ENCODE measurements around the gene ZNF507. TPM values are rescaled to one million over a fixed set of nuclear protein-coding genes. Genes with fewer than 3 reads are reported as not detected.
A peak's percentile ranks its signal among the peaks of the same experiment; 100 is the strongest.
"Not testable (repeated sequence)": the region's sequence is repeated elsewhere in the genome, so short reads cannot be mapped to it uniquely, and the experiment has no call there.

Gene ZNF507
- total RNA-seq, 1 donor from 2014 or later: 13.7 TPM

- DNase-seq (no peak), ATAC-seq (ENCODE audit: poor library complexity) (no peak)
- intact Hi-C loops (cut with DNase I): no loop called here
Measured at GRCh38 chr19:32397671-32398101, 52.3 kb downstream of the ZNF507 start.

- ATAC-seq (ENCODE audit: poor library complexity) (no peak), DNase-seq (no peak)
- intact Hi-C loops (cut with DNase I): loop anchor here (10.0 kb wide), 1 partner anchor 57 kb away; the partner anchor contains the start of gene ZNF507
Measured at GRCh38 chr19:32401992-32402391, 56.6 kb downstream of the ZNF507 start.

DNA sequence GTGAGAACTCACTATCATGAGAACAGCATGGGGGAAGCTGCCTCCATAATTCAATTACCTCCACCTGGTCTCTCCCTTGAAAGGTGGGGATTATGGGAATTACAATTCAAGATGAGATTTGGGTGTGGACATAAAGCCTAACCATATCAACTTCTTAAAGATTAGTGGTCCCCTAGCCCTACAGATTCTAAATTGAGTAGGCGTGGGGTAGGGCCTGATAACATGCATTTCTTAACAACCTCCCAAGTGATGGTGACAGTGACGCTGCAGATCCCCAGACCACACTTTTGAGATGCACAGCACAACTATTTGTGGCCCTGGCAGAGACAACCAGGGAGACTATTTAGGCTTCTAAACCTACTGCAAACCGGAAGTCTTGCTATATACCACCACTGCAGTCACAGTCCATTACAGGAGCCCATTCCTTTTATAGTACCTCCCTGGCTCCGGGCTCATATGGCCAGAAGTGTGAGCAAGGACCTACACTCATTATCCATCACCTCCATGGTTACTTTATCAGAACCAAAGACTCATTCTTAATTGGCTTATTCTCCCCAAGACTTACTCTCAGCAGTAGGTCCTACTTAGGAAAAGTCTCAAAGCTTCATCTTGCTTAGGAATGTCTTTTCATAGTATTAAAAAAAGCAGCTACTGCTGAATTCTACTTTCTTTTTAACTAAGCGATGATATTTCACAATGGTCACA is 58.0 kb downstream of the ZNF507 start:
- DNase-seq: no peak
- intact Hi-C loops (cut with DNase I): loop anchor here (10.0 kb wide), 1 partner anchor 59 kb away; the partner anchor contains the start of gene ZNF507
- no peak for ATAC-seq (ENCODE audit: poor library complexity)

DNA sequence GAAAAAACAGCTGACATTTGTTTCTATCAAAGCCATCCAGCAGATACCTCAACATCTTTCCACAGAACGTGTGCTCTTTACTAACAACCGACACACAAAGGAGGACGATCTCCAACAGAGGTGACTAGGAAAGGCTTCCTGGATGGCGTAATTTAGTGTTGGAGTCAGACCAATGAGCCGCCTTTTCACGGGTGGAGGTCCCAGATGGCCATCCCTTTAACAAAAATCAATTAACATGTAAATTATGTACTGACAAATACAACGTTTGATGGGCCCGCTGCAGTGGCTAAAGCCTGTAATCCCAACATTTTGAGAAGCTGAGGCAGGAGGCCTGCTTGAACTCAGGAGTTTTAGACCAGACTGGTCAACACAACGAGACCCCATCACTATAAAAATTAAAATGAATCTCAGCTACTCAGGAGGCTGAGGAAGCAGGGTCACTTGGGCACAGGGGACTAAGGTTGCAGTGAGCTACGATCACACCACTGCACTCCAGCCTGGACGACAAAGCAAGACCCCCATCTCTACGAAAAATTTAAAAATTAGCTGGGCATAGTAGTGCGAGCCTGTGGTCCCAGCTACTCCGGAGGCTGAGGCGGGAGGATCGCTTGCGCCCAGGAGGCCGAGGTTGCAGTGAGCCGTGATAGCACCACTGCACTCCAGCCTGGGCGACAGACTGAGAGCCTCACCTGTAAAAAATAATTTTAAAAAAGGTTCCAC is 59.0 kb downstream of the ZNF507 start:
- no peak for DNase-seq
- ATAC-seq (ENCODE audit: poor library complexity): no peak
- intact Hi-C loops (cut with DNase I): loop anchor here (10.0 kb wide), 1 partner anchor 60 kb away; the partner anchor contains the start of gene ZNF507

DNA sequence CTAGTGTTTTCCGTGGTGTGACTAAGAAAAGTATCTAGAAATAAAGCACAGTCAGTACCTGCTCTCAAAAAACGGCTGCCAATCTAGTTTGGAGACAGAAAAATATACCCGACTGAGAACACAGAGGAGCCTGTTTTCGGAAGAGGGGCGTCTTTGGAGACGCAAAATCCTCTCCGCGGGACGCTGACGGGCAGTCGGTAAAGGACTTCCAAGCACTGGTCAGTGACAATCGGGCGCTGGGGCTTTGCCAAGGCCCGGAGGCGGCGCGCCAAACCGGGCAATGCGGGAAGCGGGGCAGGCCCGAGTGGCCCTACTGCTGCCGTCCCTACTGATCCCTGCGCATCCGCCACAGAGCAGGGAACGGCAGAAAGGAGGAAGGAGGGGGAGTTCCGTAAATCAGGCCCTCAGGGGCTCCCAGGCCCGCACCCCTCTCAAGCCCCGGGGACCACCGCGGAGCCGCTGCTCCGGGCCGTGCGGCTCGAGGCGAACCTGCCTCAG is 59.6 kb downstream of the ZNF507 start:
- intact Hi-C loops (cut with DNase I): loop anchor here (10.0 kb wide), 1 partner anchor 60 kb away; the partner anchor contains the start of gene ZNF507
- ATAC-seq (ENCODE audit: poor library complexity): peak; percentile 69
- peak; percentile 83 for DNase-seq

DNA sequence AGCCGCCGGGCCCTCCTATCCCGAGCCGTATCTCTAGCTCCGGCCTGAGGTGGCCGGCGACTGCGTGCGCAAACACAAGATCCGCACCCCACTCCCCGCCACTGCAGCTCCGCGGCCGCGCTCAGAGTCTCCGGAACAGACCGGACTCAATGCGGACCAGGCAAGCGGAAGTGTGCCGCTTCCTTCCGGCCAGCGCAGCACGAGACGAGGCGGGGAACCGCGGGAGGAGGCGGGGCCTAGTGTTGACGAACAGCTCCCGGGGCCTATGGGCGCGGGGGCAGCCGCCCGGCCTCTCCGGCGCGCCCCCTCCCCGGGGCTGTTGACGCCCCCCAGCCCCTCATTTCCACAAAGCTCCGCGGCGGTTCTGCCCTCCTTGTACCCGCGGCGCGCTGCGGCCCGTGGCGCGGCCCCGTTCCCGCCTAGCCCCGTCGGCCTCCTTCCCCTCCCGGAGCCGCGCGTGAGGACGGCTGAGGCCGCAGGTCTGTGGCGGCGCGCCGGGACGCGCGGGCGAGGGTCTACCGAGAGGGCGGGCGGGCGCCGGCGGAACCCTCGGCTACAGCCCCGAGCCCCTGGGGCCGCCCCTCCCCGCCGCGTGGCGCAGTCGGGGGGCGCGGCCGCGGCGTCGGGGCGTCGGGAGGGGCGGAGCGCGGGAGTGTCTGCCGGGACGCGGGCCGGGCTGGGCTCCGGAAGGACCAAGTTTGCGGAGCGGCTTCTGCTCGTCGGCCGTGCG is 60.2 kb downstream of the ZNF507 start, which contains the start of gene DPY19L3:
Gene DPY19L3, plus strand, starts transcription at position 340 of the 730 bp plus-strand sequence. CDS start 2,484 bp downstream, outside the sequence.
- ATAC-seq (ENCODE audit: poor library complexity): peak; percentile 99
- DNase-seq: peak; percentile 98
- intact Hi-C loops (cut with DNase I): loop anchor here (10.0 kb wide), 1 partner anchor 61 kb away; the partner anchor contains the start of gene ZNF507

DNA sequence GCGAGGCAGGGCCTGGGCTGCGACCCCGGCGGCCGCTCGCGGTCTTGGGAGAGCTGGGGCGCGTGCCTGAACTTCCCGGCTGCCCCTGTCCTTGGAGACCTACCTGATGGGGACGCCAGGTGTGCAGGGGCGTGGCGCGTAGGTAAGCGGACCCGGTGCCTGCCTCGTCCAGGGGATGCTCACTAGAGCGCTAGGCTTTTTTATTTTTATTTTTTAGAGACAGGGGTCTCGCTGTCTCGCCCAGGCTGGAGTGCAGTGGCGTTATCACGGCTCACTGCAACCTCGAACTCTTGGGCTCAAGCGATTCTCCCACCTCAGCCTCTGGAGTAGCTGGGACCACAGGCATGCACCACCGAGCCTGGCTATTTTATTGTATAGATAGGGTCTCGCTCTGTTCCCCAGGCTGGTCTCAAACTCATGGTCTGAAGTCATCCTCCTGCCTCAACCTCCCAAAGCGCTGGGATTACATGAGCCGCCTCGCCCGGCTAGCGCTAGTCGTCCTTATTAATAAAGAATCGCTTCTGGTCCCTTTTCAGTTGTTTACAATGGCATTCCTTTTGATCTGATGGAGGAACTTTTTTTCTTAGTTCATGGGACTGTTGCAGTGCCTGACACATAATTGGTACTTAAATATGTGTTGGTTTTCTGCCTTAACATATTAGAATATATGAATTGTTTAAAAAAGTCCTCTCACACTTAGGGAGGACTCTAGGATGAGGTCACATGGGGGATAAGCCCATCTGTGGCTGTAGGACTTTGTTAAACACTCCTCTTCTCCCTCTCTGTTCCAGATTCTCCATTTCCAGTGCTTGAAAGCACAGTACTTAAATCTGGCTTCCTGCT is 61.0 kb downstream of the ZNF507 start:
- ATAC-seq (ENCODE audit: poor library complexity) (no peak), DNase-seq (no peak)
- intact Hi-C loops (cut with DNase I): loop anchor here (10.0 kb wide), 1 partner anchor 62 kb away; the partner anchor contains the start of gene ZNF507

- ATAC-seq (ENCODE audit: poor library complexity): no peak
- intact Hi-C loops (cut with DNase I): loop anchor here (10.0 kb wide), 1 partner anchor 62 kb away; the partner anchor contains the start of gene ZNF507
- DNase-seq: peak; percentile 45
Measured at GRCh38 chr19:32407004-32407992, 61.9 kb downstream of the ZNF507 start.

DNA sequence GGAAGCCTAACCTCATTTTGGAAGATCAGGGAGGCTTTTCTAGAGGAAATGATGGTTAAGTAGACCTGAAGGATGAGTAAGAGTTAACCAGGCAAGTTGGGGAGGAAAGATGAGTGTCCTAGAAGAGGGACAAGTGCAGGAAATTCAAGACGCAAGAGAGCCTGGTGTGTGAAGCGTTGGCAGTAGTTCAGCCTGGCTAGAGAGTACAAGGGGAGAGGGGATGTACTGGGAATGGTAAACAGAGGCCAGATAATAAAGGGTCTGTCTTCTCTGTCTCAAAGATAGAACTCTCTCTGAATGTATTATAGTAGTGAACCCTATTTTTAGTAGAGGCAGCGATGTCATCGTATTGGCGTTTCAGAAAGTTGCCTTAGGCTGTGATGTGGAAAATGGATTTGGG is 69.8 kb downstream of the ZNF507 start:
- intact Hi-C loops (cut with DNase I): no loop called here
- ATAC-seq (ENCODE audit: poor library complexity): no peak
- no peak for DNase-seq

- ATAC-seq (ENCODE audit: poor library complexity) (no peak), DNase-seq (no peak)
- intact Hi-C loops (cut with DNase I): no loop called here
Measured at GRCh38 chr19:32415669-32416068, 70.3 kb downstream of the ZNF507 start.

GRCh38 chr19:32416749-32417456 is 71.5 kb downstream of the ZNF507 start:
- intact Hi-C loops (cut with DNase I): no loop called here
- ATAC-seq (ENCODE audit: poor library complexity) (no peak), DNase-seq (no peak)

DNA sequence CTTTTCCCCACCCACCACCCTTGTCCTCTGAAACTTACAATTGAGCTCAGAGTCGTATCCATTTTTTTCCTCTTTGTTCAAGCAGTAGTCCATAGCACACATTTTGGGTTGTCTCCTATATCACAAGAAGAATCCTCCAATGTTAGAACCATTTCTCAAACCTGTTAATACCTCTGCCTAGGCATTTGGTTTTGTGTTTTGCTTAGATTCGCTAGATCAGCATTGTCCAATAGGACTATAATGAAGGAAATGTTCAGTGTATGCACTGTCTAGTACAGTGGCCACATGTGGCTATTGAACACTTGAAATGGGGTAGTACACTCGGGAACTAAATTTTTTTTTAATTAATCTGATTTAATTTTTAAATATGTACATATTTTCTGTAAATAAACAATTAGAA is 72.7 kb downstream of the ZNF507 start:
- ATAC-seq (ENCODE audit: poor library complexity): no peak
- DNase-seq: no peak
- intact Hi-C loops (cut with DNase I): no loop called here

- DNase-seq (no peak), ATAC-seq (ENCODE audit: poor library complexity) (peak; percentile 39)
- intact Hi-C loops (cut with DNase I): no loop called here
Measured at GRCh38 chr19:32421589-32422361, 76.4 kb downstream of the ZNF507 start.

- DNase-seq: no peak
- intact Hi-C loops (cut with DNase I): no loop called here
- no peak for ATAC-seq (ENCODE audit: poor library complexity)
Measured at GRCh38 chr19:32422435-32422834, 77.0 kb downstream of the ZNF507 start.

DNA sequence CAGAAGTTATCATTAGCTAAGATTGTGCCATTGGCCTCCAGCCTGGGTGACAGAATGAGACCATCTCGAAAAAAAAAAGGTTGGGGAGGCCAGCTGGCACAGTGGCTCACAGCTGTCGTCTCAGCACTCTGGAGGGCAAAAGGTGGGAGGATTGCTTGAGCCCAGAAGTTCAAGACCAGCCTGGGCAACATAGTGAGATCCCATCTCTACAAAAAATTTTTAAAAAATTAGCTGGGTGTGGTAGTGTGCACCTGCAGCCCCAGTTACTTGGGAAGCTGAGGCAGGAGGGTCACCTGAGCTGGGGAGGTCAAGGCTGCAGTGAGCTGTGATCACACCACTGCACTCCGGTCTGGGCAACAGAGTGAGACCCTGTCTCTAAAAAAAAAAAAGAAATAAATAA is 78.5 kb downstream of the ZNF507 start:
- ATAC-seq (ENCODE audit: poor library complexity); intact Hi-C loops (cut with DNase I); DNase-seq: not testable (repeated sequence)
